Nephron (organoid): ENCODE data around the gene WWC2.

ENCODE experiments used
- H3K27ac Mint-ChIP-seq, 3 experiments: 2 replicates each; pipeline ENCODE4 v1.8.0; 2020; ENCODE audit warnings: mixed read lengths in 3 of 3, mild to moderate bottlenecking in 2 of 3, moderate library complexity in 1 of 3
- H3K27me3 Mint-ChIP-seq: 2 replicates; pipeline ENCODE4 v1.8.0; 2021; ENCODE audit warnings: low read depth, mild to moderate bottlenecking, moderate library complexity, mixed read lengths
- H3K36me3 Mint-ChIP-seq: 2 replicates; pipeline ENCODE4 v1.8.0; 2020; ENCODE audit warnings: low read depth, mixed read lengths
- H3K4me1 Mint-ChIP-seq: 2 replicates; pipeline ENCODE4 v1.8.0; 2020; ENCODE audit warnings: mixed read lengths
- H3K4me3 Mint-ChIP-seq, 3 experiments: 2 replicates each; pipeline ENCODE4 v1.8.0; 2020; ENCODE audit warnings: mild to moderate bottlenecking in 3 of 3, mixed read lengths in 3 of 3, moderate library complexity in 2 of 3
- H3K9me3 Mint-ChIP-seq: 2 replicates; pipeline ENCODE4 v1.8.0; 2020; ENCODE audit warnings: mixed read lengths
- TF ChIP-seq, protein P1 (sequence below), 3 experiments: fragments of 200-600 bp; sonication (generic); IDR thresholded peaks; one replicate each; pipeline ENCODE4 v1.5.0; 2021; ENCODE audit warnings: antibody characterized with exemption in 3 of 3; ENCODE audit not compliant: unreplicated experiment in 3 of 3

Gene WWC2

DNA sequence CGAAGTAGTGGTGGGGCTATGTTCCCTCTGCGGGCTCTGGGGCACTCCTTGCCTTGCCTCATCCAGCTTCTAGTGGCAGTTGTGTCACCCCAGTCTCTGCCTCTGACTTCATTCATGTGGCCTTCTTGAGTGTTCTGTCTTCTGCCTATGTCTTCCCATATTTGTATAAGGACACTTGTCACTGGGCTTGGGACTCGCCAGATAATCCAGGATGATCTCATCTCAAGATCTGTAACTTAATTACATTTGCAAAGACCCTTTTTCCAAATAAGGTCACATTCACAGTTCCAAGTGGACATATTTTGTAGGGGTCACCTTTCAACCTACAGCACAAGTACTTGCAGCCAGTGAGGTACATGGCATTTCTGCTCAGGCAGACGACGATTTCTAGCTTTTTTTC is 253.5 kb downstream of the WWC2 start:
- Mint-ChIP-seq H3K4me3 (no peak overlapping the region), H3K4me1 (peaks cover 9% of the 10 kb centered on the region), H3K27ac (no peak overlapping the region), H3K27me3 (peaks cover 11% of the 10 kb centered on the region), H3K9me3 (peaks cover 3% of the 10 kb centered on the region), H3K36me3 (no peaks in the 10 kb centered on the region)
- TF ChIP-seq, protein P1, sequence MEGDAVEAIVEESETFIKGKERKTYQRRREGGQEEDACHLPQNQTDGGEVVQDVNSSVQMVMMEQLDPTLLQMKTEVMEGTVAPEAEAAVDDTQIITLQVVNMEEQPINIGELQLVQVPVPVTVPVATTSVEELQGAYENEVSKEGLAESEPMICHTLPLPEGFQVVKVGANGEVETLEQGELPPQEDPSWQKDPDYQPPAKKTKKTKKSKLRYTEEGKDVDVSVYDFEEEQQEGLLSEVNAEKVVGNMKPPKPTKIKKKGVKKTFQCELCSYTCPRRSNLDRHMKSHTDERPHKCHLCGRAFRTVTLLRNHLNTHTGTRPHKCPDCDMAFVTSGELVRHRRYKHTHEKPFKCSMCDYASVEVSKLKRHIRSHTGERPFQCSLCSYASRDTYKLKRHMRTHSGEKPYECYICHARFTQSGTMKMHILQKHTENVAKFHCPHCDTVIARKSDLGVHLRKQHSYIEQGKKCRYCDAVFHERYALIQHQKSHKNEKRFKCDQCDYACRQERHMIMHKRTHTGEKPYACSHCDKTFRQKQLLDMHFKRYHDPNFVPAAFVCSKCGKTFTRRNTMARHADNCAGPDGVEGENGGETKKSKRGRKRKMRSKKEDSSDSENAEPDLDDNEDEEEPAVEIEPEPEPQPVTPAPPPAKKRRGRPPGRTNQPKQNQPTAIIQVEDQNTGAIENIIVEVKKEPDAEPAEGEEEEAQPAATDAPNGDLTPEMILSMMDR (IDR thresholded peaks at IDR 0.05; ENCODE audit: unreplicated experiment in 3 of 3) = no peak

DNA sequence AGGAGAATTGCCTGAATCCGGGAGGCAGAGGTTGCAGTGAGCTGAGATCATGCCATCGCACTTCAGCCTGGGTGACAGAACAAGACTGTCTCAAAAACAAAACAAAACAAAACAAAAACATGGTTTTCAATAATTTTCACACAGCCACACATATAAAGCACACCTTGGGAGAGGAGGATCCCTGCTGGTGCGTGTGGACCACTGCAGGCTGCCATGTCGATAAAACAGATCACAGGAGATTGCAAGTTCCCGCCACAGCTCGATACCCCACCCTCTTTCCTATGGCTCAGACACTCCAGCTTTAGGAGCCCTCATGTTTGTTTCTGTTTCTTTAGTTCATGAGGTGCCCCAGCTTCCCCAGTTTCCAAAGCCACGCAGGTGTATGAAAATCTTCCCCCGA is 254.5 kb downstream of the WWC2 start:
- H3K4me1 Mint-ChIP-seq = peaks cover 9% of the 10 kb centered on the region
- no peak overlapping the region for H3K27ac Mint-ChIP-seq
- TF ChIP-seq, protein P1 (IDR thresholded peaks at IDR 0.05; ENCODE audit: unreplicated experiment in 3 of 3) = no peak
- H3K4me3 Mint-ChIP-seq = no peak overlapping the region
- H3K27me3 Mint-ChIP-seq = peaks cover 11% of the 10 kb centered on the region
- peaks cover 3% of the 10 kb centered on the region for H3K9me3 Mint-ChIP-seq
- H3K36me3 Mint-ChIP-seq = no peaks in the 10 kb centered on the region

DNA sequence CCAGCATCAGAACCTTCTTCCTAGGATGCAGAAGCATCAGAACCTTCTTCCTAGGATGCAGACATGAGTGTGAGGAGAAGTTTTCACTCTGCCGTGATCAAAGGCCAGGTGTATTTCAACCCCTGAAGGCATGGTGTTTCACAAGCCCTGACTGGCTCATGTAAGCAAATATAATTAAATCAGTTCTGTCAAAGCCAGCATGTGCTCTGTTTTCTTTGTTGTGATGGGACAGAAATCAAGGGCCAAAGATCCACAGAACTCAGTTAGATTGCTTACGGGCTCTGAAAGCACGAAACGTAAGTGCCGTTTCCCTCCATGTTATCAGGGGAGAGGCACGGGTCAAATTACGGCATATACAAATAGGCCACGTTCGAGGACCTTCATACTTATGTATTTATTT is 255.2 kb downstream of the WWC2 start:
- Mint-ChIP-seq H3K4me3 (no peak overlapping the region), H3K36me3 (no peaks in the 10 kb centered on the region), H3K27ac (no peak overlapping the region), H3K27me3 (peaks cover 11% of the 10 kb centered on the region), H3K9me3 (peaks cover 3% of the 10 kb centered on the region), H3K4me1 (peaks cover 9% of the 10 kb centered on the region)
- TF ChIP-seq, protein P1 (IDR thresholded peaks at IDR 0.05; ENCODE audit: unreplicated experiment in 3 of 3) = no peak

DNA sequence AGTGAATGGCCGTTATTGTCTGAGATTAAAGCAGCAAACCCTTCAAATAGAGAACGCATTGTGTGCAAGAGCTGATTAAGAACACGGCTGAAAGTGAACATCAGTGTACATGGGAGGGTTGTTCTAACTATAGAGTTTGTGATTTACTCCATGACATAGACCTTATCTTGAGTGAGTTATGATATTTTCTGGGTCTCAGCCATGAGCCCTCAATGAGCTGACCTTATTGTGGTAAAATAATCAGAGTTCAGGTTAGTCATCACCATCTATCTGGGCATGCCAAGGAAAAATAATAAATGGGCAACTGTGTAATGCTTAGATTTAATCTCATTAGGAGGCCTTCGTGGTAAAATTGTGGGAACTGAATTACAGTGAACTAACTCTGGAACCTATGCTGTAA is 256.3 kb downstream of the WWC2 start:
- no peak overlapping the region for H3K4me3 Mint-ChIP-seq
- H3K4me1 Mint-ChIP-seq = peaks cover 9% of the 10 kb centered on the region
- H3K27me3 Mint-ChIP-seq = peaks cover 11% of the 10 kb centered on the region
- H3K9me3 Mint-ChIP-seq = peaks cover 4% of the 10 kb centered on the region
- H3K27ac Mint-ChIP-seq = no peak overlapping the region
- H3K36me3 Mint-ChIP-seq = no peaks in the 10 kb centered on the region
- TF ChIP-seq, protein P1 (IDR thresholded peaks at IDR 0.05; ENCODE audit: unreplicated experiment in 3 of 3) = no peak

DNA sequence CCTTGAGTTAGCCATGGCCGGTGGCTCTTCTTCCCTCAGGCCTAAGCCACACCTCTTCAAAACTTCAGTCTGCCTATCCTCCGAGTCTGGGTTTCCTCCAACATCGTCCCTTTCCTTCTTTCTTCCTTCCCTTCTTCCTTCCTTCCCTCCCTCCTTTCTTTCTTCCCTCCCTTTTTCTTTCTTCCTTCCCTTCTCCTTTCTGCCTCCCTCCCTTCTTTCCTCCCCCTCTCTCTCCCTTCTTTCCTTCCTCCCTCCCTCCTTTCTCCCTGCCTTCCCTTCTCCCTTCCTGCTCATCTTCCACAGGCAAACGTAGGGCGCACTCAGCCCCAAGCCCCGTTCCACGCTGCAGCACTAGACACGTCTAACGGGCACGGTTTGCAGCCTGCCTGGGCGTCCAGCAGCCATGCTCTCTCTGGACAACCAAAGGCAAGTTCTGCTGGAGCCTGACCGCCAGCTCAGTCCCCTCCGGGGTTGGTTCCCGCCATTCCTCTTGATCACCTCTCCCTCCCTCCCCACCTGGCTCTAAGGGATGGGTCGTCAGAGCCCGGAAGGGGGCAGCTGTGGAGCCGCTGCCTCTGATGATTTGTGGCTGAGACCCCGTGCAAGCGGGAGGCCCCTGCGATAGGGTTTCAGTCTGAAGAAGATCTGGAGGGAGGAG is 257.2 kb downstream of the WWC2 start:
- H3K4me1 Mint-ChIP-seq = peaks cover 9% of the 10 kb centered on the region
- peaks cover 11% of the 10 kb centered on the region for H3K27me3 Mint-ChIP-seq
- no peaks in the 10 kb centered on the region for H3K36me3 Mint-ChIP-seq
- TF ChIP-seq, protein P1 (IDR thresholded peaks at IDR 0.05; ENCODE audit: unreplicated experiment in 3 of 3) = no peak
- H3K9me3 Mint-ChIP-seq = peaks cover 5% of the 10 kb centered on the region
- H3K27ac Mint-ChIP-seq = no peak overlapping the region
- H3K4me3 Mint-ChIP-seq = no peak overlapping the region
